Amygdala (tissue), 56 donors: ENCODE results near the gene GSTO2.
A peak's percentile ranks its signal among the peaks of the same experiment; 100 is the strongest.

Experiments used
- DNase-seq, 56 donors: peaks; one replicate each; lab custom pipeline; 2025; lab: John Stamatoyannopoulos, UW

The GSTO2 gene

DNA sequence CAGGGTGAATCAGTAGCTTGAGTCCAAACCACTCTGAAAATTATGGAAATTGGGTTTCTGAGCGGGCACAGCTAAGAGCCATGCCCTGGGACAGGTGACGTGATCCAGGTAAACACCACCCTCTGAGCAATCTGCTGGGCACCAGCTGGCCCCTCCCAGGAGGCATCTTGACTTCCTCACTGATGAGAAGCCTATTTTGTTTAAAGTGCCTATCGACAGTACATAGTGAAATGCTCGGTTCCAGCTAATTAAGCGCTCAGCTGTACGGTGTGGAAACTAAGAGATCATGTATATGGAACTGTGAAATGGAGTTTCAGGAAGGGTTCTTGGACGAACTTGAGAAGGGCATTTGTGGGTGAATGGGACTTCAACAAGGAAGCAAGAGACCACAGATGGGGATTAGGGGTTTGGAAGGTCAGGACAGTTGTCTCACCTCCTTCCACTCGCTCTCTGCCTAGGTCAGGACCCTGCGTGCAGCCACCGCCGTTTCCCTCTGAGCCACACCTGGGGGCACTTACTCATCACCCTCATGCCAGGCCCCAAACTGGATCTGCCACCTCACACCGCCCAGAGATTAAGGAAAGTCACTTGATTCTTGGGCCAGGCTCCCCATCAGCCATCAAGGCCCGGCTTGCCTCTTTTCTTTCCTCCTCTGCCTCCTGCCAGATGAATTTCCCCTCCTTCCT is 66.1 kb downstream of the GSTO2 start:
- no peak for DNase-seq

DNA sequence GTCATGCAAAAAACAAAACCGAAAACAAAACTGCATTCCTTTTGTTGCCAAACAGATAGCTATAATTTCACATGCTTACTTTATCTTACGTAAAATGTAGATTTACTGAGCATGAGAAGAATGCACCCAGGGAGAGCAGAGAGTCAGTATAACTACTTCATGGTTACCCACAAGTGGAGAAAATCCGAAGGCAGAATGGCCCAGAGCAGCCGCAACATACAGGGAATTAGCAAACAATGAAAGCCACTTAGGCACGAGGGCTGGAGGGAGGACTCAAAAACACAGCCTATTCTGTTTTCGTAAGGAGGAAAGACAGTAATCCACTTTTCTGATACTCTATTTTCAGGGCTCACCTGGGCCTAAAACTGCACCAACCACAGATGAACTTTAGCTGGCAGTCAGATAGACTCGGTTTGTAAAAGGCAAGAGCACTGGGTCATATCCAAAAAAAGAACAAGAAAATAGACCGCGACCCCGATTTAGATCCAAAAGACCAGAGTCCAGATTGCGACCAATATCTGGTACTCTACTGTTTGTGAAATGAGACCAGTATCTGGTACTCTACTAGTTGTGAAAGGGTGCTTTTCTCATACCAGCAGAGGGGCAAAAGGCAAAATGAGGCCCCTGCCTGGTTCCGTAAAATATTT is 68.0 kb downstream of the GSTO2 start:
- no peak for DNase-seq

DNA sequence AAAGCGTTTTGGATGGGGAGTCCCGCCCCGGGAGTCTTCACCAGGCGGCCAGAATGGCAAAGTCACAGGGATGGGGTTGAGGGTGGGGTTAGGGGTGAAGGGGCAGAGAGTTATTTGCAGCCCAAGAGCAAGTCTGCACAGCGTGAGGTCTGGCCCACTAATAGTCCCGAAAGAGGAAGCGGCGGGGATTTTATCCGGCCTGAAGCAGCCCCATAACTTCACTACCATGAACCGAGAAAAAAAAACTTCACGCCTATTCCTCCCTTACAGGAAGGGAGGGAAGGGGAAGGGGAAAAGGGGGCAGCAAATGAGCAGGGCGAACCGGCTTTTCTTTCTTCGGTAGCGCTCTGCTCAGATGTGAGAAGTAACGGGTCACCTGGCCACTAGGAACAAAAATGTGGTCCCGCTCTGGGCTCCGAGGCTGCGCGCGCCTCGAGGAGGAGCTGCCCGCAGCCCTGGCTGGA is 68.6 kb downstream of the GSTO2 start:
- peak in 4 of 56 donors; percentile 19 to 46 (median 32) for DNase-seq

DNA sequence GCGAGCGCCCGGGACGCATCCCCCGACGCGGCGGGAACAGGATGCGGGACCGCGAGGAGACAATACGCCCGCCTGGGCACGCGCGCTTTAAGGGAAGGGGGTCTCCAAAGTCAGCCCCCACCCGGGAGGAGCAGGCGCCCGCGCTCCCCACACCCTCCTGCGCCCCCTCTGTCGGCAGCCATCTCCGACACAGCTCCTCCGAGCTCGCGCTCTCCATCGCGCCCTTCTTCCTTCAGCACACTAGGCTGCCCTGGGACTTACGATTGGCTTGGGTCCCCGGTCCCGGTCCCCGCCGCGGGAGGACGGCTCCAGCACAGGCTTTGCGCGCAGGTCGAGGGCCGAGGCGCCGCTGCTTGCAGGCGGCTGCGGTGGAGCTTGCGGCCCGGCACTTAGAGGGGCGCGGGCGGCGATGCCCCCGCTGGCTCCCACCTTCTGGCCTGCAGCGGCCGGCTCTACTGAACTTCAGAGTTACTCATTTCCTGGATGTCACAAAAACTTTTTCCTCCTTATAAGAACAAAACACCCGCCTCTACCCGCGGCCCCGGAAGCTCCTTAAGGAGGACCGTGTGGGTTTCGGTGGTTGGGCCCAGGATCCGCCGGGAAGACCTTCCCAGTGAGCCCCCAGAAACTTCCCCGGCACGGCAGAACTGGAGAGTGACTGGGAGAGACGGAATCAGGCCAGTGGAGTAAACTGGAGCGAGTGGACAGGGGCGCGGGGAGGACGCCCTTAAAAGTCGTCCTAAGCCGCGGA is 69.2 kb downstream of the GSTO2 start, which contains the start of gene ITPRIP:
TSS of gene ITPRIP (minus strand) at position 481 of the 751 bp plus-strand sequence. CDS start 22,414 bp downstream, outside the sequence.
- DNase-seq: peak in 31 of 56 donors; percentile 20 to 82 (median 65)

DNA sequence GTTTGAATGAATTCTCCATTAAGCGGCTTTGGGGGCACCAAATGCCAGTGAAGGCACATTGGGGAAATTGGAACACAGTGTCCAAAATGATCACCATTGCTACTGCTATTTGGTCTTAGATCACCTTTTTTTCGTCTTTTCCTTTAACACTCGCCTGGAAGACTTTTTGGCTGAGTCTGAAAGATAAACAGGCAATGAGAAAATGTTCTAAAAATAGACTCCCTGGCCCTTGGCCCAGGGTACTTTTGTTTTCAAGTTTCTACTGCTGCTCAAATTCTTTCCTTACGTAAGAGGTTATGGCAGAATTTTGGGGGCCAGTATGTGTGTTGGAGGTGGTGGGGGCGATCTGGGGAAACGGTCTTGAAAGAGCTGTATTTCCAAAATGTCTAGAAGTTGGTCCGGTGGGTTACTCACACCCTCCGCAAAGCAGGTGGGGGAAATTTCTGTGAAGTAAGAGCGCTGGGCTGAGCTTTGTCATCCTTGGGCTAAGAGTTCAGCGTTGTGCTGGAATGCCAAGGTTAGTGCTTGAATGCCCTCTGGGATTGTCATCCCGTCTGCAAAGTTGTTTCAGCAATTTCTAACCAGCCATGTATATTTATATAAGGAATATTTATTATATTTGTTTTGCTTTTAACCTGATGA is 70.6 kb downstream of the GSTO2 start:
- DNase-seq: peak in 1 of 56 donors; percentile 25

DNA sequence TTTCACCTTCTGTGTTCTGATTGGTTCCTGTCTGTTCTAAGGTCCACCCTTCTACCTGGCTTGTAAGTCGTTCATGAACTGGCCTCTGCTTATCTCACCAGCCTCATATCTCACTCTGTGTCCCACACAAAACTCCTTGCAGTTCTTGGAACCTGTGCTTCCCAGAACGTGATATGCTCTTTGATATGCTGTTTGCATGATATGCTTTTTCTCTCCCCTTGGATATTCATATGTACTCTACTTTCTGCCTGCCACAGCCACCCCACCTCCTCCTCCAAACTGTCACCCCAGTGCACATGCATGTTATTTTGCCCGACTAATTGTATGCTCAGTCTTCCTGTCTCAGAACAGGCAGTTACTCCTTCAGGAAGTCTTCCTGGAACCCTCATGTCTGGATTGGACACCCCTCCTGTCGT is 71.1 kb downstream of the GSTO2 start:
- DNase-seq: no peak

DNA sequence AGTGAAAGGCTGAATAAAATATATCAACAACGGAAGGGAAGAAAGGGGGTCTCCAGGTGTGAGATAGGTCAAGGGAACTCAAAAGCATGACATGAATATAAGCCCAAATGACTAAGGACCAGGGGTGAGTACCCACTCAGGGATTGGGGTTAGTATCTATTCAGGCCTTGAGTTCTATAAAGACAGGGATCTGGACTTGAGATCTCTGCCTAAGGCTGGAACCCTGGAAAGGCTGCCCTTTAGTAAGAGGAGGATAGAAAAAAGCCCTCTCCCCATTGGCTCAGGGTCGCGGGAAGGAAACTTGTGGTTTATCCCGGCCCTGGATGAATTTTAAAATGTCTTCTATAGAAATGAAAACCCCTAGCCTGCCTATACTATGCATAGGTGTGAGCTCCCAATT is 71.7 kb downstream of the GSTO2 start:
- DNase-seq: no peak

DNA sequence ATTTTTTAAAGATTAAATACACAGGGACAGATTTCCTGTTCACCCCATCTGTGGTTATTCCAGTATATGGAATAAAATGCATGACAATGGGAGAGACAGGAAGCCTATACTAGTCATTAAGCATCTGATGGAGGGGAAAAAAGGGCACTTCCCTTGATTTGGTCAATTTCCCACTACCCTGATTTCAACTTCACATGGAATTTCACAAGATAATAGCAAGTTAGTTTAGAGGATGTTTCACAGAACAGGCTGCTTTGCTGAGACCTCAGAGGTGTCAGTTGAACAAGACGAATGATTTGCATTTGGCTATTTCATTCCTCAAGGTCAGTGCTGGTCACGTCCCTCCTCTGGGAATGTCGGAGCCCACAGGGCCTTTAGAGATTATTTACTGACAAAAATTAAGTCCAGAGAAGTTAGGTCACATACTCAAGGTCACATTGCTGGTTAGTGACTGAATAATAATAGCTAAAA is 74.0 kb downstream of the GSTO2 start:
- DNase-seq: no peak

DNA sequence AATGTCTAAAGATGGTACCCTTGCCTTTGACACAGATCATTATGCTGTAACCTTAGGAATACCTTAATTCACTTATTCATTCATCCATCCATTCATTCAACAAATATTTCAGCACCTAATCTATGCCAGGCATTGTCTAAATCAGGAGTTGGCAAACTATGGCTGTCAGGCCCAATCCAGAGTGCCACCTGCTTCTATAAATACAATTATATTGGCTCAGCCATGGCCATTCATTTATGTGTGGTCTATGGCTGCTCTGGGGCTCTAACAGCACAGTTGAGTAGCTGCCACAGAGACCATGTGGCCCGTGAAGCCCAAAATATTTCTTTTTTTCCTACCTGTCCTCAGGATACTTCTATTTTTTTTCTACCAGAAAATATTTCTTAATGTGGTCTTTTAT is 75.2 kb downstream of the GSTO2 start:
- DNase-seq: no peak

DNA sequence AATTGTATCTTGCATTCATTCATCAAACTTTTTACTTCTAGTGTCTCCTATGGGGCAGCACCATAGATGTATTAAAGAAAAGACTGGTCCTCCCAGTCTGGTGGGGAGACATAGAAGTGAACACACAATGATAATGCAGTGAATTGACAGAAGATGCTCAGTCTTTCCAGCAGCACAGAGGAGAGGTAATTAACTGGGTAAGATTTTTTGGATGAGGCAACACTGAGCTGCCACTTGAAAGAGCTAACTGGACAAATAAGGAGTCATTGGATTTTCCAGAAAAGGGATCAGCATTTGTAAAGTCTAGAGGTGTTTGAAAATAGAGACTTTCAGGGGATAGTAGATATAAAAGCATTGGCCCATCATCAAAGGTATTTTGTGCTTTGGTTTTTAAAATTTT is 76.5 kb downstream of the GSTO2 start:
- DNase-seq: no peak

DNA sequence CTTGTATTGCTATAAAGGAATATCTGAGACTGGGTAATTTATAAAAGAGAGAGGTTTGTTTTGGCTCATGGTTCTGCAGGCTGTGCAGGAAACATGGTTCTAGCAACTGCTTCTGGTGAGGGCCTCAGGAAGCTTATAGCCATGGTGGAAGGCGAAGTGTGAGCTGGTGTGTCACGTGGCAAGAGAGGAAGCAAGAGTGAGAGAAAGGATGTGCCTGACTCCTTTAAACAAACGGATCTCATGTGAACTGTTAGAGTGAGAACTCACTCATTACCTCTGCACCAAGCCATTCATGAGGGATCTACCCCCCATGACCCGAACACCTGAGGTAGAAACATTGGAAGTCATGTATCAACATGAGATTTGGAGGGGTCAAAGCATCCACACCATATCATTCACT is 77.0 kb downstream of the GSTO2 start:
- DNase-seq: no peak

DNA sequence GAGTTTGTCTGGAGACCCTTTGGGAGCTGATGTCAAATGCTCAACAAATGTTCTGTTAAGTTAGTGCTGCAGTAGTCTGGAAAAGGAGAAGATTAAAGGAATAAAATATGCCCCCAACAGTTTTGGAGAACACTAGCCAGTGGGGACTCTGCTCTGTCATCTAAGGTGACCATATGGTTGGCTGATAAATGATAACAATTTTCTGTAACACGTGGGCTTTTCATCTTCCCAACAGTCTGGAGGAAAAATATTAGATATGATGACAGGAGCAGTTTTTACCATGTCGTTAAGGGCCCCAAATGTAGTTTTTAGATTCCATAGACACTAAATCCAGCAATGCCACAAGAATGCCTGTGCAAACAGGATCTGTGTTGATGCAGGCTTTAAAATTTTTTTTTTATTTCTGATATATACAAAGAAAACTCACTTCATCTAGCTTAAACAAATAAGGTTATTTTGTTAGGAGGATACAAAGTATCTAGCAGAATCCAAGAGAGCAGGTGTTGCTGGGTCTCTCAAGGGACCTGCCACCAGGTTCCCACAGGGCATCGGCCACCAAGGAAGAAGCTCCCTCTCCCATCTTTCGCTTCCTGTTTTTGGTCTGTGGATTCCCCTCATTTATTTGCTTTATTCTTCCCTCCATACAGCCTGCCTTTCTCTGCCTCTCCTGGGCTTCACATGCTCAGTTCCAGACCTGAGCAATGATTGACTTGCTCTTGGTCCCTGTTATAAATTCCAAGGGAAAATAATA is 78.5 kb downstream of the GSTO2 start:
- DNase-seq: no peak

DNA sequence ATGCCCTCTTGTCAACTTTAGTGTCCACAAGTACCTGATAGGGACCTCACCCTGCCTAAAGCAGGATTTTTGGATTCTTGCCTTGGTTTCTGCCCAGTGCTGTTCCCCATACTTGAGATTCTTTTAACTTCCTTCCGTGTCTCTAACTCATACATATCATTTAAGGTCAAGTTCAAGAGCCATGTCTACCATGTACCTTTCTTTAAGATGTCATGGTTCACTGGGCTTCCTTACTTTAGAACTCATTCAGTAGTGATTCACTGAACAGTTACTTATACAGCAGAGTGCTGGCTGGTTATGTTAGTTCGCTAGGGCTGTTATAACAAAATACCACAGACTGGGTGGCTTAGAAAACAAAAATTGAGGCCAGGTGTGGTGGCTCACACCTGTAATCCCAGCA is 79.6 kb downstream of the GSTO2 start:
- no peak for DNase-seq

DNA sequence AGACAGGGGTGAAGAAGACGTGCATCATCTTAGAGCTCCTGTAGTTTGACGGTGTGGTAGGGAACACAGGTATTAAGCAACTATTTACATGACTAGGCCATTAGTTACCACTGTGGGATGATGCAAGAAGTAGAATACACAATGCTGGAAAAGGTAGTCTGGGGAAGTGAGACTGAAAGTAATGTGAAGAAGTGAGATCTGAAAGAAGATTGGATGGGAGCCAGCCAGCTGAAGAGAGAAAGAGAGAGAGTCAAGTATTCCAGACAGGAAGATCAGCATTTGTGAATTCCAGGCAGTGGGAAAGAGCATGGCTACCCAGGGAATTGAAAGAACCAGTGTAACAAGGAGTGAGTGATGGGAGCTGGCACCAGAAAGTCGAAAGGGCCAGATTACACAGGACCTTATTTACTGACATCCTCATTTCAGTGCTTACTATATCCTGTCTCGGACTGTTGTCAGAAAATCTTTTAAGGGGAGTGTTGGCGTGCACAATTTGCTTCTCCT is 80.7 kb downstream of the GSTO2 start:
- no peak for DNase-seq

DNA sequence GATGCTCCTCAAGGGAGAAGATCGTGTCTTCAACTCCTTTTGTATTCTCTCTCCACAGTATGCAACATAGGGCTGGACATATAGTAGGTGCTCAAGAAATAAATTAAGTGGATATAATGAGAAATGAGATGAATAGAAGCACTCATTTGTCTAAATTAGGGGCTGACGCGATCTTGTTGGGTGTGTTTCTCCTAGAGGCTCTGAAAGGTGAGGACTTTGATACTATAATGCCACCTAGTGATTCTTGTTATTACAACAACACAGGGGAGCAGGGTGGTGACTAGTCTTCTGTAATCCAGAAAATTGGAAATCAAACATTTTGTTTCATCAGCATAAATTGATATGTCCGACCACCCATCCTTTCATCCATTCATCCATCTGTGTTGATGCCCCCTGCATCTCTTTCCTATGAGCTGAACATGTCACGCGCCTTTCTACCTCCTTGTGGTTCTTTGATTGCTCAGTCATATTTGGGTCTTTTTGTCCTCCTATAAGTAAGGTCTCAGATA is 81.2 kb downstream of the GSTO2 start:
- peak in 2 of 56 donors; percentile 17 to 61 for DNase-seq

DNA sequence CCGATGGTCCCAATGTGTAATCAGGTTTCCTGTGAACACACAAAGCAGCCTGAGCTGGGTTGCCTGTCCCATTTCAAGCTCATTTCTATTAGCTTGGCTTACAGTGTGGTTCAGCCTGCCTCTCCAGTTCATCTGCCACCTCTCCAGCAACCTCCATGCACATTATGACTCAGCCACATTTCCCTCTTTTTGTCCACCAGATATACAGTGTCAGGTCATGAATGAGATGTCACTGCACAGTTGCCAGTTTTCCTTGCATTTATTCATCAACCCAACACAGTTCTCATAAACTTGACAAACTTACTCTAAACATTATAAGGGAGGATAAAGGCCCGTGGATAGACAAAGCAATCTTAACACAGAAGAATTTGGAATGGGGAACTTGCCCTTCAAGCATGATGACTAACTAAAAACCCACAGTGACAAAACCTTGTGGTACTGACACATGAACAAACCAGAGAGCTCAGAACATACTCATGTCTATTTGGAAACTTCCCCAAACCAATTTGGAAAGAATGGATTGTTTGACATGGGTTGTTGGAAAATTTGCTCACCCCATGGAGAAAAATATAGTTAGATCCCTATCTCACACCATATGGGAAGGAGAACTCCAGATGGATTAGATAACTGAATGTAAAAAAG is 82.2 kb downstream of the GSTO2 start:
- DNase-seq: no peak

DNA sequence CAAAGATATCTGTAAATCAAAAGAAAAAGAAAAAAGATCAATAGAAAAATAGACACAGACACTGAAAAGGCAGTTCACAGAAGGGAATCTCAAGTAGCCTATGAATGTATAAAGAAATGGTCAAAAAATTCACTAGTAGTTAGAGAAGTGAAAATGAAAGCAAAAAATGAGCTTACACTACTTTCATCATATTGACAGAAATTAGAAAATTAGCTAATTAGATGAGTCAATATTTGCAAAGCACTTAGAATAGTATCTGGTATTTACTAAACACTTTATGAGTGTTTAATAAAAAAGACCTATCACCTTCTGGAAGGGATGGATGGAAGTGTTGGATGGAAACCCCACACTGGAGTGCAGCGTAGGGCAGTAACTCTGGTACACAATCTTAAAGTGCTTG is 82.9 kb downstream of the GSTO2 start:
- DNase-seq: no peak

DNA sequence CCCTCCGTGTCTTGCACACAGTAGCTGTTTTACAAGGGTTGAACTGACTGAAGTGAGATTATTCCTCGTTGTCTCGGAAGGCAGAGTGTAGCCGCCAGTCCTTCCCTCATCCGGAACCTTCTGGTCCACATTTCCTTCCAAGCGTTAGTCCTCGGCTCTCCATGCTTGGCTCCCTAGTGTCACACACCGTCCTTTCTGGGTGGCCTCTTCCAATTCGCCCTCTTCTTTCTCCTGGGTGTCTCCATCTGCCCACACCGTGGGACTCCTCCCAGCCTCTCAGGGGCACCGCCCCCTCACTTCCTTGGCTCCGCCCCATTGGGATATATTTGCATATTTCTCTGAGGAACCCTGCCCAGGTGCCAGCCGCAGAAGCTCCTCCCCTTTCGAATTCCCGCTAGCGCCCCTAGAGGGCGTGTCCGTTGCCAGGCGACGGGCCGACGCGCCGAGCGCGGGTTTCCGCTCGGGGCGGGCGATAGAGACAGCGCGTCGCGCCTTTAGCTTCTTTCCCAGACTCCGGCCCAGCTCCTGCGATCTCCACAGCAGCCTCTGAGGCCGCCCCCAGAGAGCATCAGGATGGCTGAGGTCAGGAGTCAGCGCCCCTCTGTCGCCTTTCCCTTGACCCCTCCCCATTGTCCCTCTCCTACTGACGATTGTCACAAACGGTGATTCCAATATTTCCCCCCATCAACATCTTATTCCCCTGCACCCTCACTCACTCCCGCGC is 84.5 kb downstream of the GSTO2 start, which contains the start of gene CFAP58:
TSS of gene CFAP58 (plus strand) at position 509 of the 724 bp plus-strand sequence. CDS start at position 574, 65 bp downstream.
- peak in 53 of 56 donors; percentile 33 to 91 (median 72) for DNase-seq
